OCI-LY7 (cell line): ENCODE data around the gene VEGFA.

ENCODE experiments used
- CTCF ChIP-seq: fragments of 200-600 bp; sonication (generic); conservative IDR thresholded peaks from 2 replicates; pipeline ENCODE4 v1.5.1; 2014; ENCODE audit warnings: mild to moderate bottlenecking, antibody characterized with exemption, low read length, moderate library complexity, mixed read lengths
- EZH2phosphoT487 ChIP-seq: fragments of 200-600 bp; sonication (generic); IDR thresholded peaks from 2 replicates; pipeline ENCODE4 v1.6.1; 2018; ENCODE audit warnings: low read depth, borderline replicate concordance, mild to moderate bottlenecking, mixed run types, antibody characterized with exemption, low read length, moderate library complexity, mixed read lengths

GRCh38 chr6:43798688-43799444 is 28.9 kb downstream of the VEGFA start:
- TF ChIP-seq CTCF: no peak
- no peak for TF ChIP-seq EZH2phosphoT487
